ENCODE results near the gene TSPAN15.
"Not testable (repeated sequence)": the region's sequence is repeated elsewhere in the genome, so short reads cannot be mapped to it uniquely, and the experiment has no call there.

TSPAN15 gene

GRCh38 chr10:69488149-69488844, 37.0 kb downstream of the TSPAN15 start:
- DNase-seq (ENCODE audit: low read depth): not testable (repeated sequence)

GRCh38 chr10:69488856-69489255, 37.6 kb downstream of the TSPAN15 start:
- not testable (repeated sequence) for DNase-seq (ENCODE audit: low read depth)

GRCh38 chr10:69489506-69490090, 38.3 kb downstream of the TSPAN15 start:
- no peak for DNase-seq (ENCODE audit: low read depth)

DNA sequence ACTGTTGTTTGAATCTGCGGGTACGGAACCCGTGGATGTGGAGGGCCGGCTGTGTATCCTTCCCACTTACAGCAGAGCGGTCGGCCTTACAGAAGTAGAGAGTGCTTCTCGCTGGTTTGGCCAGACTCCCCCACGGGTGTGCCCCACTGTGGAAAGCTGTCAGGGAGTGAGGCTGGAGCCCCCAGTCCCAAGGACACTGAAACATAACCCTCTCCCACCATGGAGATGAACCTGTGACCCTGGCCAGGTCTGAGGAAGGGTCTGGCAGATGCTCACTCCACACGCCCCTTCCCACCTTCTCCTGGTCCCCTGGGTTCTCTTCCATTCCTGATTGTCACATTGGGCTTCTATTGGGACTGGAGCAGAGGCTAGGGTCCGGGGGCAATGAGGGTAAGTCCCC, 39.6 kb downstream of the TSPAN15 start:
- DNase-seq (ENCODE audit: low read depth): no peak

DNA sequence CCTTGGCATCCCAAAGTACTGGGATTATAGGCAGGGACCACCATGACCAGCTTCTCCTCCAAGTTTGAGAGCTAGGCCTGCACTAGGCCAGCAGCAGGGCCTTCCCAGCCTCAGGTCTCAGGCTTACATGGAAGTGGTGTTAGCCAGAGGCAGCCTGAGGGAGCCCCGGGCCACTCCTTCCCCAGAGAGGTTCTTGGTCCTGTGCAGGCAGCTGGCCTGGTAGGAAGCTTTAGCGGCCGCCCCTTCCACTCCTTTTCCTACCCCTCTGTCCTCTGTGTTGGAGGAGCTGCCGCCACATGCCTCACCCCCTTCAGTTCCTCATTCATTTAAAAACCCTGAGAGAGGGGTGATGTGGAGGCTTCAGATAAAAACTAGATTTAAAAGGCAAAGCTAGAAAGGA, 40.3 kb downstream of the TSPAN15 start:
- no peak for DNase-seq (ENCODE audit: low read depth)

DNA sequence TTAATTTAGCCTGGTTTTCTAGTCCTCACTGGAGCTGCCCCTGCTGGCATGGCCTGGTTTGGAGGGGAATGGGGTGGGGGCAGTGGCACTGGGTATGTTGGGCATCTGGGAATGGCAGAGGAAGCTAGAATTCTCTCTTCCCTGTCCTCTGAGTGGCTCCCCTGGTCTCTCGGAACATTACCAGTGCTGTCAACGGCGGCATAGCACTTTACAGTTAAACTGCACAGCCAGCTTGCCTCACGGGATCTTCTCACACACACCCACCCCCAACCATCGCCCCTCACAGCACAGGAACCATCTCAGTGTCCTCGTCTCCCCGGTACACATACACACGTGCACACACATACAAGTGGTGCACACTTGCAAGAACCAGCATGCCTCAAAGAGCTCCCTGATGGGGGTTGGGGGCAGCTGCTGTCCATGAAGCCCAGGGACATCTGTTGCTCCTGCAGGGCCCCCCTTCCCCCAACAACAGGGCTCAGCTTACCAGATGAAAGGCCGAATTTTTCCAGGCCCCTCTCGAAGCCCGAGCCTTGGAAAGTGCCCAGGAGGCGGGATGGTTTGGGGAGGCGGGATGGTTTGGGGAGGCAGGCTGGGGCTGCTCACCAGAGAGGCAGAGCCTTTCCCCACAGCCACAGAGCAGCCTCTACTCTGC, 41.0 kb downstream of the TSPAN15 start:
- no peak for DNase-seq (ENCODE audit: low read depth)

- DNase-seq (ENCODE audit: low read depth): no peak
These were observed 41.6 kb downstream of the TSPAN15 start for GRCh38 chr10:69492746-69493462.

DNA sequence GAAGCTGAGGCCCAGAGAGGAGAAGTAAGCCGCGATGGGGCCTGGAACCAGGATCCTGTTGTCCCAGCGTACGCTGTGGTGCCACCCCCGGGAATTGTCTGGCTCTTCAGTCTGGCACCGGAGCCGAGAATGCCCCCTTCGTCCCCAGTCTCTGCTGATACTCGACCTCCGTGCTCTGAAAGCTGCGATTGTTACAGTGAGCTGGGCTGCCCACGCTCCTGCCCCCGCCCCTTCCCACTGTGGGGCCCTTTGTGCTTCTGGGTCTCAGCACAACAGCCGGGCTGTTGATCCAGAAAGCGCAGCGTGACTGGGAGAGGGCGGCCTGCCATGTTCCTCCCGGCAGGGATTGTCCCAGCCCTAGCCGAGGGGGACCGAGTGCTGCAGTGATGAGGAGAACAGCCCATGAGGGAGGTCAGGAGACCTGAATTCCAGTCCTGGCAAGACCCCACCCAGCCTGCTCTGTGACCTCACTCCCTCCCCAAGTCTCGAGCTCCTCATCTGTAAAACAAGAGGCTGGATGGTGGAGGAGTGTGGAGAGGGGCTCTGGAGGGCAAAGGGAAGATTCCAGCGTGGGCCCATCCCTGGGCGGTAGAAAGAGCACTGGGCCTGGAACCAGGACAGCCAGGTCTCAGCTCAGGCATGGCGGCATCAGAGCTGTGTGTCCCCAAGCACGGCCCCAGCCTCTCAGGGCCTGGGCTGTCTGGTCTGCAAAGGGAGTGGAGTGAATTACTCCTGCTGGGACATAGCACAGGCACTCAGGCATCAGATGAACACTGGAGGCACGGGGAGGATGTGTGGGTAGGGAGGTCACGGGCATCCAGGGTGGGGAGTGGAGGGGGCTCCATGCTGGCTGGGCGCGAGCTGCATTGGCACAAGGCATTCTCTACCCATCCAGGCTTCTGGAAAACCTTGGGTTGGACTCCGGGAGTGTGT, 43.6 kb downstream of the TSPAN15 start:
- DNase-seq (ENCODE audit: low read depth): no peak

DNA sequence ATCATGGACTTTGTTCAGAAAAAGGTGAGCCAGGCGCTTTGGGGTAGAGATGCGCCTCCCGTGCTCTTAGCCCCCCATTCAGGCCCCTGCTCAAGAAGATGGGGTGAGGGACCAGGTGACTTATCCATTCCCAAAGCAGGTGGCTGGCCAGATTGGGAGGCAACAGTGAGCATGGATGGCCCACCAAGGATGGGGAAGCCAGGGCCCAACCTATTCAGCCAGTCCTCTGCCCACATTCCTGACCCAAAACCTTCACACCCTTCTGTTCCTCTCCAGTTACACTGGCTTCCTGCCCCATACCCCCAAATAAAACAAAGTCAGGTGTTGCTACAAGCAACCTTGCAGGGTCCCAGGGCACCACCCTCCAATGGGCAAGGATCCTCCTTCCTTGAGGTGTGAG, 44.4 kb downstream of the TSPAN15 start:
- DNase-seq (ENCODE audit: low read depth): no peak

DNA sequence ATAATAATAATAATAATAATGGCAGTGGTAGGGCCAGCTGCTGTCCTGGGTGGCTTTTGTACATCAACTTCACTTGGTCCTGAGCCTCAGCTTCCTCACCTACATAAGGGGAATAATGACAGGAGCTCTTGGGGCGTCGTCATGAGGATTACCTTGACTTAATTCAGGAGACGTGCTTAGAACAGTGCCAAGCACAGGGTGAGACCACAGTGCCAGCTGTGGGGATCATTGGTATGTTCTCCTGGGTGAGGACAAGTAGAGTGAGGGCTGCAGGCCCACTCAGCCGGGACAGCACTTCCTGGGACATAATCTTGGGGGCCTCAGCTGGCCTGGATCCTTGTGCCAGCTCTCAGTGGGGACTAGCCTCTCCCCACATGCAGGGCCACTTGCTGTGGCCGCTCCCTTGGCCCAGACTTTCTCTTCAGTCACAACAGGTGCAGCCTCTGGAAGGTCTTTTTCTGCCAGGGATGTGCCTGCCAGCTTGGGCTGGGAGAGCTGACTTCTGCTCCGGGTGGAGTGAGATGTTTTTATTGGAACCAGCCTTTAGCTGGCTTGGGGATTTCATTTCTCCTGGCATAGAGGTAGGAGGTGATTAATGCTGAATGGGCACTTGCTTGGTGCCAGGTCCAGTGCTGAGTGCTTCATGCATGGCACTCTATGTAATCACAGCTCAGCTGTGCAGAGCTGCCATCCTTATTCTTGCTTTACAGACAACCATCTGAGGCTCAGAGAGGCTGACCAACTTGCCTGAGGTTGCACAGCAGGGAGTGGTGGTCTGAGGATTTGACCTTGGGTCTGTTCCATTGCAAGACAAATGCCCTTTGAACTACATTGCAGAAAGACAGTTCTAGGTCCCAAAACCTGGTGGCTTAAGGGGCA, 45.3 kb downstream of the TSPAN15 start:
- no peak for DNase-seq (ENCODE audit: low read depth)

- no peak for DNase-seq (ENCODE audit: low read depth)
These were observed 45.9 kb downstream of the TSPAN15 start for GRCh38 chr10:69497231-69497561.

DNA sequence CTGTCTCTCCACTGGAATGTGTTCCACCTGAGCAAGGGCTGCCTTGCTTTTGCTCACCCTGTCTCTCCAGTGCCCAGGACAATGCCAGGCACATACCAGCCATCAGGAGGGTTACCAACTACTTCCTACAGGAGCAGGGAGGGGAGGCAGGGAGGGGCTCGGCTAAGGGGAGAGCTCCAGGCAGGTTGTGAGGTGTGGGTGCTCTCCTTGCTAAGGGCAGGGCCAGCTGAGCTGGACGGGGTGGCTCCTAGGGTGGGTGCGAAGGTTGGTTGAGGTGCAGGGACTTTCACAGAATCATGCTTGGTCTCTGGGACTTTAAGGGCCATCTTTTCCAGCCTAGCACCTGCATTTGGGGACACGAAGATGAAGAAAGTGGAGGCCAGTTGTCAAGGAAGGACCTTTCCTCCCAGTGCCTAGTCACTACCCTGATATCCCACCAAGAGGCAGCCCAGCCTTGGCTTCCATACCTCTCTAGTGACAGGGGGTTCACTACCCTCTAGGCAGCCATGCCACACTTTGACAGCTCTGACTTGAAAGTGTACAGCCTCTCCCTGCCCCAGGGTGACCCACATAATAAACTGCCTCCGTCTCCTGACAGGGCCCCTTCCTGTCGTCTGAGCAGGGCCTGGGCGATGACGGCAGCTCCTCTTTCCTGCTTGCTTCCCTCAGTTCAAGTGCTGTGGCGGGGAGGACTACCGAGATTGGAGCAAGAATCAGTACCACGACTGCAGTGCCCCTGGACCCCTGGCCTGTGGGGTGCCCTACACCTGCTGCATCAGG, 46.5 kb downstream of the TSPAN15 start:
- no peak for DNase-seq (ENCODE audit: low read depth)

- DNase-seq (ENCODE audit: low read depth): no peak
These were observed 47.6 kb downstream of the TSPAN15 start for GRCh38 chr10:69498711-69499471.

GRCh38 chr10:69499726-69500689, 48.7 kb downstream of the TSPAN15 start:
- no peak for DNase-seq (ENCODE audit: low read depth)

GRCh38 chr10:69500864-69501468, 49.7 kb downstream of the TSPAN15 start:
- DNase-seq (ENCODE audit: low read depth): no peak

GRCh38 chr10:69501657-69502056, 50.4 kb downstream of the TSPAN15 start:
- no peak for DNase-seq (ENCODE audit: low read depth)

- DNase-seq (ENCODE audit: low read depth): no peak
These were observed 51.3 kb downstream of the TSPAN15 start for GRCh38 chr10:69502589-69502988.

Data from activated gamma-delta T cell treated with anti-CD3 and anti-CD28 coated beads, Interleukin-2, amount 50 U/mL, for 16 hours (primary cell).